ENCODE results near the gene KCTD13. TPM values are rescaled to one million over a fixed set of nuclear protein-coding genes. Genes with fewer than 3 reads are reported as not detected.

The KCTD13 gene
- total RNA-seq, 3 donors from 2014 or later (not counting 1 experiment from before 2014, with no cell fraction given): 36.1 to 54.0 (median 51.7) TPM

DNA sequence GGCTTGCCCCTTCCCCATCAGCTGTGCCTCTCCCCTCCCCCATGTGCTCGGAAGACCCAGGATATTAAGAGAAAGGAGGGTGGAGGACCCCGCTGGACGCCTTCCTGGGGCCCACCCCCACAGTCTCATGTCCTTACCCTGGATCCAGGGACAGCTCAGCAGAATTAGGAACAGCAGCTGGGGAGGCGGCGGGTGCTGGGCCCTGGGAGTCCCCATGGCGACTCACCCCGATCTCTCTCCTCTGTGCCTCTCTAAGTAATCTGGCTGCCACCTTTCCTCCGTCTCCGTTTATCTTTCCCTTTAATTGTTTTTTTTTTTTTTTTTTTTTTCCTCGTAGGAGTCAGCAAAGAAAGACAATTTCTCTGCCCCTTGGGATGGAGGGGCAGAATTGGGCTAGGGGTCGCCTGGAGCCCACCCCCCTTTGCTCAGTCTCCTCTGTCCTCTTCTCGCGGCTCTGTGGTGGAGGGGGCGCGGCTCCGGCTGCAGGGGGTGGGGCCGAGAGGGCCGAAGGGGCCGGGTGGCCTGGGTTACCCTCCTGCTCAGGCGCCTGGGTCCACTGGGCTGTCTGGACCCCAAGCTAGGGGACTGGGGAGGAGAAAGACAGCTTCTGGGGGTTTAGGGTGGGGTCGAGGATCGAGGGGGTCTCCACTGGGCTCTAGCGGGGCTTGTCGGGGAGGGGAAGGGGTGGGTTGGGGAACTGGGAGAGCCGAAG, 27.1 kb downstream of the KCTD13 start:
- Mint-ChIP-seq H3K4me1 (peaks cover 5 to 13% of the 10 kb centered on the region in 2 donors), H3K4me3 (no peak overlapping the region), H3K27me3 (ENCODE audit: low read depth in 2 of 2) (peaks cover 20 to 37% of the 10 kb centered on the region in 2 donors), H3K27ac (no peak overlapping the region), H3K36me3 (no peaks in the 10 kb centered on the region), H3K9me3 (no peaks in the 10 kb centered on the region)
- Histone ChIP-seq H3K27me3 (ENCODE audit: control insufficient read depth, insufficient read depth, low read length) (peaks cover 27% of the 10 kb centered on the region), H3K36me3 (ENCODE audit: control insufficient read depth, insufficient read depth, low read length) (no peaks in the 10 kb centered on the region), H3K27ac (ENCODE audit: low read length) (no peak overlapping the region), H3K9me3 (ENCODE audit: control insufficient read depth, insufficient read depth, low read length) (no peaks in the 10 kb centered on the region), H3K4me1 (ENCODE audit: control insufficient read depth, insufficient read depth, low read length) (peaks cover 13% of the 10 kb centered on the region), H3K4me3 (ENCODE audit: low read length) (no peak overlapping the region)
- DNase-seq: no peak
- WGBS (ENCODE audit: insufficient coverage): 2% methylated on average over 23 of the region's 25 CpGs
- TF ChIP-seq CTCF (IDR thresholded peaks at IDR 0.05): no peak
- intact Hi-C loops (cut with micrococcal nuclease): no loop called here
- ATAC-seq: no peak

GRCh38 chr16:29898135-29898803, 27.8 kb downstream of the KCTD13 start:
- H3K36me3 ChIP-seq (ENCODE audit: control insufficient read depth, insufficient read depth, low read length): no peaks in the 10 kb centered on the region
- peaks cover 13% of the 10 kb centered on the region for H3K4me1 ChIP-seq (ENCODE audit: control insufficient read depth, insufficient read depth, low read length)
- H3K27me3 Mint-ChIP-seq (ENCODE audit: low read depth in 2 of 2): peaks cover 20 to 33% of the 10 kb centered on the region in 2 donors
- no peak for TF ChIP-seq CTCF (IDR thresholded peaks at IDR 0.05)
- ATAC-seq (no peak), DNase-seq (no peak)
- H3K4me1 Mint-ChIP-seq: peaks cover 5 to 13% of the 10 kb centered on the region in 2 donors
- intact Hi-C loops (cut with micrococcal nuclease): no loop called here
- H3K9me3 ChIP-seq (ENCODE audit: control insufficient read depth, insufficient read depth, low read length): no peaks in the 10 kb centered on the region
- H3K4me3 Mint-ChIP-seq: no peak overlapping the region
- H3K27me3 ChIP-seq (ENCODE audit: control insufficient read depth, insufficient read depth, low read length): peaks cover 27% of the 10 kb centered on the region
- no peak overlapping the region for H3K27ac Mint-ChIP-seq
- no peaks in the 10 kb centered on the region for H3K36me3 Mint-ChIP-seq
- H3K4me3 ChIP-seq (ENCODE audit: low read length): no peak overlapping the region
- no peaks in the 10 kb centered on the region for H3K9me3 Mint-ChIP-seq
- H3K27ac ChIP-seq (ENCODE audit: low read length): no peak overlapping the region
- 9% methylated on average over 8 of the region's 9 CpGs for WGBS (ENCODE audit: insufficient coverage)

DNA sequence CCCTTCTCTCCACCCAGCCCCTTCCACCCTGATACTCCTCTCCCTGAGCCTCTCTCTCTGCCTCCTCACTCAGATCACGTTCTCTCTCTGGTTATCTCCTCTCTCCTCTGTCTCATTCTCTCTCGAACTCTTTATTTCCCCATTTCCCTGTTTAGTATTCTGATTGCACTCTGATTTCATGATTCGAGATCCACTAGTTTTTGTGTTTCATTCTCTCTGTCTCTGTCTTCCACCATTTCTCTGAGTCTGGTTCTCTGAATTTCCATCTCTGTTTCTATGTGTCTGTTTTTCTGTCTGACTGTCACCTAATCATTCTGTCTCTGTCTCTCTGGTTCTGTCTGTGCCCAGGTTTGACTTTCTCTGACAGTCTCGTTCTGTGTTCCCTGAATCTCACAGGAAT, 28.7 kb downstream of the KCTD13 start:
- H3K4me3 Mint-ChIP-seq: no peak overlapping the region
- H3K9me3 Mint-ChIP-seq: no peaks in the 10 kb centered on the region
- no peaks in the 10 kb centered on the region for H3K36me3 ChIP-seq (ENCODE audit: control insufficient read depth, insufficient read depth, low read length)
- no peak for ATAC-seq
- peaks cover 20 to 33% of the 10 kb centered on the region in 2 donors for H3K27me3 Mint-ChIP-seq (ENCODE audit: low read depth in 2 of 2)
- H3K4me1 Mint-ChIP-seq: peaks cover 5 to 13% of the 10 kb centered on the region in 2 donors
- no peaks in the 10 kb centered on the region for H3K36me3 Mint-ChIP-seq
- peaks cover 27% of the 10 kb centered on the region for H3K27me3 ChIP-seq (ENCODE audit: control insufficient read depth, insufficient read depth, low read length)
- H3K27ac ChIP-seq (ENCODE audit: low read length): no peak overlapping the region
- intact Hi-C loops (cut with micrococcal nuclease): no loop called here
- H3K9me3 ChIP-seq (ENCODE audit: control insufficient read depth, insufficient read depth, low read length): no peaks in the 10 kb centered on the region
- DNase-seq: no peak
- H3K4me1 ChIP-seq (ENCODE audit: control insufficient read depth, insufficient read depth, low read length): peaks cover 13% of the 10 kb centered on the region
- TF ChIP-seq CTCF (IDR thresholded peaks at IDR 0.05): no peak
- H3K4me3 ChIP-seq (ENCODE audit: low read length): no peak overlapping the region
- H3K27ac Mint-ChIP-seq: no peak overlapping the region
- 64% methylated on average over 4 of the region's 4 CpGs for WGBS (ENCODE audit: insufficient coverage)
